Astrocyte of the spinal cord (primary cell): ENCODE data around the gene CTAGE9.

Experiments
- DNase-seq: peaks from one replicate; pipeline ENCODE4 v3.0.0; 2011; ENCODE audit warnings: low read depth, low spot score
- H3K4me3 ChIP-seq: 2 replicates; pipeline ENCODE4 v1.5.1; 2011; ENCODE audit warnings: low read depth, mild to moderate bottlenecking, low read length, moderate library complexity
- in situ Hi-C: cut with HindIII; loops from 2 replicates; pipeline ENCODE4 v1.10.0; 2017; ENCODE audit warnings: low sequenced_read_pairs
- TF ChIP-seq, protein P1 (sequence below): IDR thresholded peaks from 2 replicates; pipeline ENCODE4 v1.5.1; 2012; ENCODE audit warnings: low read depth, mild to moderate bottlenecking, low read length, inconsistent platforms

Gene CTAGE9

DNA sequence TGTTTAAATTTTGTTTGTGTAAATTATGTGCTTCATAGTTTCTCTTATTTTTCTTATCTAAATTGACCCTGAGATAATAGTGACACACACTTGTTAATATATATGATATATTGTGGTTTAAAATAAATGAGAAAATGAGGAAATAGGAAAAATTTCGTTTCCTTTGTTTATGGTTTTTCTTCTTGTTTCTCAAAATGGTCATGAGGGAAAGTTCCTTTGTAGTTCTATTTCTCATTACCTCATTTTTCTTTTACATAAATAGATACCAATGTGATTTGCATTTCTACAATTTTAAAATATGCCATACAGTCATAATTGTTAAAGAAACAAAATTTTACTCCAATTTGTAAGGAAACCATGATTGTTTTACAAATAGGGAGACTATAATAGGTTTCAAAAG, 18.8 kb downstream of the CTAGE9 start:
- in situ Hi-C loops = no loop called here
- DNase-seq = no peak
- H3K4me3 ChIP-seq = no peak overlapping the region
- TF ChIP-seq, protein P1, sequence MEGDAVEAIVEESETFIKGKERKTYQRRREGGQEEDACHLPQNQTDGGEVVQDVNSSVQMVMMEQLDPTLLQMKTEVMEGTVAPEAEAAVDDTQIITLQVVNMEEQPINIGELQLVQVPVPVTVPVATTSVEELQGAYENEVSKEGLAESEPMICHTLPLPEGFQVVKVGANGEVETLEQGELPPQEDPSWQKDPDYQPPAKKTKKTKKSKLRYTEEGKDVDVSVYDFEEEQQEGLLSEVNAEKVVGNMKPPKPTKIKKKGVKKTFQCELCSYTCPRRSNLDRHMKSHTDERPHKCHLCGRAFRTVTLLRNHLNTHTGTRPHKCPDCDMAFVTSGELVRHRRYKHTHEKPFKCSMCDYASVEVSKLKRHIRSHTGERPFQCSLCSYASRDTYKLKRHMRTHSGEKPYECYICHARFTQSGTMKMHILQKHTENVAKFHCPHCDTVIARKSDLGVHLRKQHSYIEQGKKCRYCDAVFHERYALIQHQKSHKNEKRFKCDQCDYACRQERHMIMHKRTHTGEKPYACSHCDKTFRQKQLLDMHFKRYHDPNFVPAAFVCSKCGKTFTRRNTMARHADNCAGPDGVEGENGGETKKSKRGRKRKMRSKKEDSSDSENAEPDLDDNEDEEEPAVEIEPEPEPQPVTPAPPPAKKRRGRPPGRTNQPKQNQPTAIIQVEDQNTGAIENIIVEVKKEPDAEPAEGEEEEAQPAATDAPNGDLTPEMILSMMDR = no peak

DNA sequence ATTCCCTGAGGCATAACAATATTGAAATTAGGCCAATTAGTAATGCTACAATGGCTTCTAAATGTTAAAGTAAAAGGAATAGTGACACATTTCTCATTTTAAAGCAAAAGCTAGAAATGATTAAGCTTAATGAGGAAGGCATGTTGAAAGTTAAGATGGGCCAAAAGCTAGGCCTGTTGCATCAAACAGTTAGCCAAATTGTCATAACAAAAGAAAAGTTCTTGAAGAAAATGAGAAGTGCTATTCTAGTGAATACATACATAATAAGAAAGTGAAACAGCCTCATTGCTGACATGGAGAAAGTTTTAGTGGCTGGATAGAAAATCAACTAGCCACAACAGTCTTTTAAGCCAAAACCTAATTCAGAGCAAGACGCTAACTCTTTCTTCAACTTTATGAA, 22.5 kb downstream of the CTAGE9 start:
- in situ Hi-C loops = no loop called here
- TF ChIP-seq, protein P1 = no peak
- DNase-seq = no peak
- H3K4me3 ChIP-seq = no peak overlapping the region

DNA sequence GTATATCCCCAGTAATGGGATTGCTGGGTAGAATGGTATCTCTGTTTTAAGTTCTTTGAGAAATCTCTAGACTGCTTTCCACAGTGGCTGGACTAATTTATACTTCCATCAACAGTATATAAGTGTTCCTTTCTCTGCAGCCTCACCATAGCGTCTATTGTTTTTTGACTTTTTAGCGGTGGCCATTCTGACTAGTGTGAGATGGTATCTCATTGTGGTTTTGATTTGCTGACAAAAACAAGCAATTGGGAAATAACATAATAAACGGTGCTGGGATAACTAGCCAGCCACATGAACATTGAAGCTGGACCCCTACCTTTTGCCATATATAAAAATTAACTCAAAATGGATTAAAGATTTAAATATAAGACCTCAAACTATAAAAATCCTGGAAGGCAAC, 23.8 kb downstream of the CTAGE9 start:
- TF ChIP-seq, protein P1 = no peak

DNA sequence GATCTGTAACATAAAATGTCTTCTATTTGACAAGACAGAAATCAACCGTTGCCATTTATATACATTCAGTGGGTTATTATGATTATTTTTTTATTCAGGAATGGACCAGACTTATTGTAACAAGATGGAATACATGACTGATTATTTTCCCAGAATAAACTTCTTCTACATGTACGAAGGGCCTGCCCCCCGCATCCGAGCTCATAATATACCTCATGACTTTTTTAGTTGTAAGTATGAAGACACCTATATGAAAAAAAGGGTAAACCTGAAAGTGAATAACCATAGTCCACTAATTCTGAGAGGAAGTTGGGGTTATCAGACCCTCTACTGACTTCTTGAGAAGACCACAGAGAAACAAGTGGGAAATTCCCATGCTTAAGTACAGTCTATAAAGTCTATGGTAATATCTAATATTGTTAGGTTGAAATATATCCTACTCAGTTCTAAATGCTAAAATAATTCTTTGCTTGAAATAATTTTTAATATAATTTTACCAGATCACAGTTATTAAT, 25.5 kb downstream of the CTAGE9 start:
- TF ChIP-seq, protein P1 = no peak
- no peak for DNase-seq

More for the DNA sequence above, 23.8 kb downstream of the CTAGE9 start:
- no peak overlapping the region for H3K4me3 ChIP-seq
- in situ Hi-C loops = no loop called here
- no peak for DNase-seq

DNA sequence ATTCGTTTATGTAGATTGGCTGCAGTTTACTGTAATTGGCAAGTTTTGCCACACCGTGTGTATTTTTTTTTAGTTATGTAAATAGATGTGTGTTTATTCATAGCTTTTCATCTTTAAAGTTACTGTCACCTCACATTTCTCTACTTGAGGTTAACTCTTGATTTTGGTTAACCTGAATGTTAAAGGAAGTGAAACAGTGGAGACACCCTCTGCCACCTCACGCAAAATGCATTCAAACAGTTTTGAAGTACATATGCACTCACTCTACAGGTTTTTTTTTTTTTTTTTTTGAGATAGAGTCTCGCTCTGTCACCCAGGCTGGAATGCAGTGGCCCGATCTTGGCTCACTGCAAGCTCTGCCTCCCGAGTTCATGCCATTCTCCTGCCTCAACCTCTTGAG, 27.3 kb downstream of the CTAGE9 start:
- in situ Hi-C loops = no loop called here
- H3K4me3 ChIP-seq = no peak overlapping the region
- DNase-seq = no peak
- TF ChIP-seq, protein P1 = no peak

More for the DNA sequence above, 25.5 kb downstream of the CTAGE9 start:
- in situ Hi-C loops = no loop called here
- H3K4me3 ChIP-seq = no peak overlapping the region

DNA sequence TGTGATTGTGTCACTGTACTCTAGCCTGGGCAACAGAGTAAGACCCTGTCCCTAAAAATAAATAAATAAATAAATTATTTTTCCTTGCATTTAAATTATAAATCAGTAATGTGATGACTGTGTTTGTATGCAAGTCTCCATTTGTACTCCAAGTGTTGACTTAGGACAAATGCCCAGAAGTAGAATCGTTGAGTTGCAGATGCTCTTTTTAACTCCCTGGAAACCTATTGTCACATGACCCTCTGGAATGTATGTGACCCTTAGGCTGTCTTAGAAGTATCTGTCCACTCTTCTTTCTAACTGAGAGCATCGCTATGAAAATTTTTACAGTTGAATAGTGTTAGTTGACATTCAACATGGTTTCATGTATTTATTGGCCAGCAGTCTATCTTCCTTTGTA, 28.4 kb downstream of the CTAGE9 start:
- DNase-seq = peak; percentile 14
- H3K4me3 ChIP-seq = no peak overlapping the region
- TF ChIP-seq, protein P1 = no peak
- in situ Hi-C loops = no loop called here

DNA sequence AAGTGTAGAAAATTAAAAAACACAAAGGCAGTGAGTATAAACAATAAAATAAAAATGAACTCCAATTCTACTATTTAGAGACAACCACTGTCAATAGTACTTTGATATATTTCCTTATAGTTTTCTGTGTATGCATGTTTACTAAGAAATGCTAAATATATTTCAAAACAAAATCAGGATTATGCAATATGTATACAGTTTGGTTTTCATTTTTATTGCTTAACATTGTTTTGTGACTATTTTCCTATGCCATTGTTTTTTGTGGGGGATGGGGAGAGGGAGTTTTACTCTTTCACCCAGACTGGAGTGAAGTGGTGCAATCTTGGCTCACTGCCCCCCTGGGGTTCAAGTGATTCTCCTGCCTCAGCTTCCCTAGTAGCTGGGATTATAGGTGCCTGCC, 29.2 kb downstream of the CTAGE9 start:
- TF ChIP-seq, protein P1 = no peak
- in situ Hi-C loops = no loop called here
- H3K4me3 ChIP-seq = no peak overlapping the region
- no peak for DNase-seq
